Occipital lobe (tissue), 2 donors: ENCODE results near the gene YTHDF1. TPM values are rescaled to one million over a fixed set of nuclear protein-coding genes. Genes with fewer than 3 reads are reported as not detected.
A peak's percentile ranks its signal among the peaks of the same experiment; 100 is the strongest.

ENCODE experiments used
- DNase-seq: peaks from one replicate; lab custom pipeline; 2025; lab: John Stamatoyannopoulos, UW
- total RNA-seq: library from RNA; depleted of rRNA; stranded (reverse); fragments of >200 nt; gene quantifications from one replicate; pipeline ENCODE4 v1.2.3, GENCODE V29; 2014

Gene YTHDF1
- total RNA-seq, 1 donor from 2014 or later = 20.1 TPM

GRCh38 chr20:63186528-63187316 is 29.2 kb downstream of the YTHDF1 start:
- no peak for DNase-seq

GRCh38 chr20:63186084-63186483 is 29.8 kb downstream of the YTHDF1 start:
- no peak for DNase-seq

GRCh38 chr20:63185215-63185796 is 30.6 kb downstream of the YTHDF1 start:
- DNase-seq = no peak

- DNase-seq = no peak
These were observed 32.3 kb downstream of the YTHDF1 start for GRCh38 chr20:63183422-63184146.

GRCh38 chr20:63182946-63183415 is 33.0 kb downstream of the YTHDF1 start:
- DNase-seq = no peak

GRCh38 chr20:63182425-63182824 is 33.5 kb downstream of the YTHDF1 start:
- no peak for DNase-seq

- DNase-seq = no peak
These were observed 34.7 kb downstream of the YTHDF1 start for GRCh38 chr20:63181226-63181625.

GRCh38 chr20:63180569-63181185 is 35.3 kb downstream of the YTHDF1 start:
- DNase-seq = peak; percentile 64

- no peak for DNase-seq
These were observed 36.0 kb downstream of the YTHDF1 start for GRCh38 chr20:63179687-63180568.

GRCh38 chr20:63178889-63179686 is 36.8 kb downstream of the YTHDF1 start:
- DNase-seq = peak; percentile 62

- no peak for DNase-seq
These were observed 37.5 kb downstream of the YTHDF1 start for GRCh38 chr20:63178446-63178820.

GRCh38 chr20:63177785-63178445 is 38.0 kb downstream of the YTHDF1 start:
- DNase-seq = peak; percentile 36

- DNase-seq = peak; percentile 61
These were observed 38.7 kb downstream of the YTHDF1 start for GRCh38 chr20:63177134-63177784.

GRCh38 chr20:63176427-63177133 is 39.4 kb downstream of the YTHDF1 start:
- DNase-seq = peak; percentile 35

GRCh38 chr20:63176034-63176426 is 39.9 kb downstream of the YTHDF1 start:
- DNase-seq = no peak

- no peak for DNase-seq
These were observed 40.7 kb downstream of the YTHDF1 start for GRCh38 chr20:63175038-63175895.

- DNase-seq = no peak
These were observed 41.5 kb downstream of the YTHDF1 start for GRCh38 chr20:63174309-63175037.
